CD14-positive monocyte (primary cell): Measurements from ENCODE around the gene IL27RA. TPM values are rescaled to one million over a fixed set of nuclear protein-coding genes. Genes with fewer than 3 reads are reported as not detected.

Source experiments
- DNase-seq, 3 donors: peaks; one replicate each; pipeline ENCODE4 v3.0.0-alpha.2; 2011 to 2022
- H2AFZ ChIP-seq: 2 replicates; pipeline ENCODE4 v1.6.0; 2012; ENCODE audit warnings: mild to moderate bottlenecking, low read depth, low read length, inconsistent platforms; ENCODE audit not compliant: insufficient read depth, poor library complexity, severe bottlenecking
- H3K27ac ChIP-seq, 2 donors: 1 replicate in 1 of 2; 2 replicates in 1 of 2; pipeline ENCODE4 v1.5.1; 2012 to 2013; ENCODE audit warnings: low read length in 2 of 2, control low read depth in 1 of 2, inconsistent platforms in 1 of 2, low read depth in 1 of 2, mild to moderate bottlenecking in 1 of 2
- H3K27me3 ChIP-seq, 2 donors: one replicate each; pipeline versions ENCODE4 v1.6.0 to v1.6.1; 2011 to 2013; ENCODE audit warnings: low read length in 2 of 2; ENCODE audit not compliant: control insufficient read depth in 2 of 2, insufficient read depth in 2 of 2
- H3K36me3 ChIP-seq, 2 donors: replicated peaks in 1 of 2; 1 replicate in 1 of 2; 2 replicates in 1 of 2; pipeline versions ENCODE4 v1.5.1 to v1.6.1; 2012 to 2013; ENCODE audit warnings: low read length in 2 of 2, control low read depth in 1 of 2, inconsistent platforms in 1 of 2, mild to moderate bottlenecking in 1 of 2; ENCODE audit not compliant: insufficient read depth in 2 of 2, control insufficient read depth in 1 of 2
- H3K4me1 ChIP-seq, 2 donors: 1 replicate in 1 of 2; 2 replicates in 1 of 2; pipeline versions ENCODE4 v1.5.1 to v1.6.1; 2012 to 2013; ENCODE audit warnings: low read length in 2 of 2, control low read depth in 1 of 2, inconsistent platforms in 1 of 2, mild to moderate bottlenecking in 1 of 2, moderate library complexity in 1 of 2; ENCODE audit not compliant: insufficient read depth in 2 of 2, control insufficient read depth in 1 of 2
- H3K4me2 ChIP-seq: replicated peaks from 2 replicates; pipeline ENCODE3; 2012; ENCODE audit warnings: low read length, moderate library complexity, mild to moderate bottlenecking; ENCODE audit not compliant: poor library complexity, severe bottlenecking; ENCODE audit errors: extremely low read depth
- H3K4me3 ChIP-seq, 3 experiments: fragments of 200-600 bp in 1 of 3; sonication (generic) in 1 of 3; replicated peaks in 1 of 3; 1 replicate in 2 of 3; 2 replicates in 1 of 3; pipeline ENCODE4 v1.5.1; 2011 to 2013; ENCODE audit warnings: low read length in 3 of 3, mild to moderate bottlenecking in 3 of 3, control low read depth in 2 of 3, low read depth in 2 of 3, inconsistent platforms in 1 of 3, moderate library complexity in 1 of 3
- H3K79me2 ChIP-seq: 2 replicates; pipeline ENCODE4 v1.6.0; 2012; ENCODE audit warnings: mild to moderate bottlenecking, control low read depth, inconsistent platforms, low read length, moderate library complexity; ENCODE audit not compliant: insufficient read depth
- H3K9ac ChIP-seq: 2 replicates; pipeline ENCODE4 v1.6.0; 2017; ENCODE audit warnings: low read length, mild to moderate bottlenecking; ENCODE audit not compliant: insufficient read depth, poor library complexity, severe bottlenecking
- H3K9me3 ChIP-seq, 2 donors: replicated peaks in 1 of 2; 1 replicate in 1 of 2; 2 replicates in 1 of 2; pipeline versions ENCODE4 v1.5.1 to v1.6.1; 2012 to 2013; ENCODE audit warnings: low read length in 2 of 2, control low read depth in 1 of 2; ENCODE audit not compliant: control insufficient read depth in 1 of 2, insufficient read depth in 1 of 2
- H4K20me1 ChIP-seq: 2 replicates; pipeline ENCODE4 v1.6.0; 2012; ENCODE audit warnings: mild to moderate bottlenecking, low read length, control low read depth, moderate library complexity; ENCODE audit not compliant: insufficient read depth
- H3K27ac Mint-ChIP-seq, 7 donors: one replicate each; pipeline ENCODE4 v1.8.0; 2020; ENCODE audit warnings: mild to moderate bottlenecking in 7 of 7, mixed read lengths in 7 of 7, moderate library complexity in 6 of 7, inconsistent platforms in 2 of 7
- H3K27me3 Mint-ChIP-seq, 3 donors: one replicate each; pipeline ENCODE4 v1.8.0; 2021 to 2022; ENCODE audit warnings: low read depth in 3 of 3, mild to moderate bottlenecking in 3 of 3, mixed read lengths in 3 of 3, moderate library complexity in 3 of 3, inconsistent platforms in 1 of 3
- H3K36me3 Mint-ChIP-seq, 2 donors: one replicate each; pipeline ENCODE4 v1.8.0; 2020; ENCODE audit warnings: mixed read lengths in 2 of 2, inconsistent platforms in 1 of 2, mild to moderate bottlenecking in 1 of 2
- H3K4me1 Mint-ChIP-seq: one replicate; pipeline ENCODE4 v1.8.0; 2020; ENCODE audit warnings: mild to moderate bottlenecking, mixed read lengths
- H3K4me3 Mint-ChIP-seq, 2 donors: one replicate each; pipeline ENCODE4 v1.8.0; 2020; ENCODE audit warnings: mild to moderate bottlenecking in 2 of 2, mixed read lengths in 2 of 2, moderate library complexity in 1 of 2
- H3K9me3 Mint-ChIP-seq, 7 donors: one replicate each; pipeline ENCODE4 v1.8.0; 2020 to 2022; ENCODE audit warnings: mixed read lengths in 7 of 7, mild to moderate bottlenecking in 6 of 7, moderate library complexity in 6 of 7, inconsistent platforms in 2 of 7
- WGBS: methylation state at CpG from one replicate; pipeline ENCODE4 v1.1.5; 2013; ENCODE audit warnings: missing lambda C conversion rate; ENCODE audit not compliant: insufficient coverage; 5-methylcytosine and 5-hydroxymethylcytosine counted together
- intact Hi-C, 2 donors: fragments of 100-400 bp; cut with micrococcal nuclease; formaldehyde crosslinking; loops; one replicate each; pipeline versions ENCODE4 v1.15.0 to v1.15.1; 2023
- polyA plus RNA-seq, 3 donors: library from polyadenylated mRNA; depleted of rRNA in 1 of 3; unstranded in 2 of 3; stranded (reverse) in 1 of 3; fragments of 300-500 nt in 2 of 3; fragments of >200 nt in 1 of 3; fragmentation: Illumina TruSeq in 2 of 3; gene quantifications; 1 replicate in 2 of 3; 2 replicates in 1 of 3; pipeline ENCODE4 v1.2.3, GENCODE V29; 2012 to 2021
- TF ChIP-seq, protein P1 (sequence below): fragments of 200-600 bp; IDR thresholded peaks from one replicate; pipeline ENCODE4 v1.8.0; 2022; ENCODE audit warnings: antibody characterized with exemption, mild to moderate bottlenecking

The IL27RA gene
- polyA plus RNA-seq, 3 donors, result 40.4 to 61.5 (median 54.9) TPM

DNA sequence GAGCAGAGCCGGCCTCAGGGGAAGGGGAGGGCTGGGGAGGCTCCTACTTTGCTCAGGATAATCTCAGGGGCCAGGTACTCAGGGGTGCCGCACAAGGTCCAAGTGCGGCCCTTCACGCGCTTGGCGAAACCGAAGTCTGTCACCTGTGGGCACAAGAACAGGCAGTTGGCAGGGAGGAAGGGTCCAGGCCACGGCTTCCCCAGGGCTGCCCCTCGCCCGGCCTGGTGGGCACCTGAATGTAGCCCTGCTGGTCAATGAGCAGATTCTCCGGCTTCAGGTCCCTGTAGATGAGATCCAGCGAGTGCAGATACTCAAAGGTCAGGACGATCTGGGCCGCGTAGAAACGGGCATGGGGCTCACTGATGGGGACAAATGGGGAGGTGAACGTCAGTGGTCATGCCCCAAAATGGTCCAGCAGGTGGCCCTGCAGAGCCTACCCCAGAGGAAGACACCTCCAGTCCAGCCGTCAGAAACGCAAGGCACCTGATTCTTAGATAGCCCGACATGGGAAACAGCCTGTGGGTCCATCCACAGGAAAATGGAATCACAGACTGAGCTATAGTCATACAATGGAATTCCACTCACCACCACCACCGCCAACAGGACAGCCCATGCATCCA, 66.1 kb downstream of the IL27RA start:
- Histone ChIP-seq H3K27ac (no peak overlapping the region), H4K20me1 (peaks cover 77% of the 10 kb centered on the region), H3K27me3 (no peaks in the 10 kb centered on the region), H3K9ac (no peak overlapping the region), H3K4me3 (no peak overlapping the region), H3K79me2 (peaks cover 2% of the 10 kb centered on the region), H3K4me1 (no peaks in the 10 kb centered on the region), H3K36me3 (peaks cover 55 to 69% of the 10 kb centered on the region in 2 donors), H2AFZ (no peak overlapping the region), H3K9me3 (peaks cover 6 to 8% of the 10 kb centered on the region in 2 donors), H3K4me2 (no peak overlapping the region)
- TF ChIP-seq, protein P1, sequence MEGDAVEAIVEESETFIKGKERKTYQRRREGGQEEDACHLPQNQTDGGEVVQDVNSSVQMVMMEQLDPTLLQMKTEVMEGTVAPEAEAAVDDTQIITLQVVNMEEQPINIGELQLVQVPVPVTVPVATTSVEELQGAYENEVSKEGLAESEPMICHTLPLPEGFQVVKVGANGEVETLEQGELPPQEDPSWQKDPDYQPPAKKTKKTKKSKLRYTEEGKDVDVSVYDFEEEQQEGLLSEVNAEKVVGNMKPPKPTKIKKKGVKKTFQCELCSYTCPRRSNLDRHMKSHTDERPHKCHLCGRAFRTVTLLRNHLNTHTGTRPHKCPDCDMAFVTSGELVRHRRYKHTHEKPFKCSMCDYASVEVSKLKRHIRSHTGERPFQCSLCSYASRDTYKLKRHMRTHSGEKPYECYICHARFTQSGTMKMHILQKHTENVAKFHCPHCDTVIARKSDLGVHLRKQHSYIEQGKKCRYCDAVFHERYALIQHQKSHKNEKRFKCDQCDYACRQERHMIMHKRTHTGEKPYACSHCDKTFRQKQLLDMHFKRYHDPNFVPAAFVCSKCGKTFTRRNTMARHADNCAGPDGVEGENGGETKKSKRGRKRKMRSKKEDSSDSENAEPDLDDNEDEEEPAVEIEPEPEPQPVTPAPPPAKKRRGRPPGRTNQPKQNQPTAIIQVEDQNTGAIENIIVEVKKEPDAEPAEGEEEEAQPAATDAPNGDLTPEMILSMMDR, result peak; percentile 29
- Mint-ChIP-seq H3K9me3 (peaks cover 0 to 11% (median 7%) of the 10 kb centered on the region in 7 donors), H3K27me3 (no peaks in the 10 kb centered on the region), H3K36me3 (peaks cover 60 to 75% of the 10 kb centered on the region in 2 donors), H3K4me3 (no peak overlapping the region), H3K4me1 (no peaks in the 10 kb centered on the region), H3K27ac (peak overlapping the region in 1 of 7 donors; percentile 71)
- intact Hi-C loops, result no loop called here
- WGBS, result 94% methylated on average over 21 of the region's 21 CpGs
- no peak for DNase-seq

DNA sequence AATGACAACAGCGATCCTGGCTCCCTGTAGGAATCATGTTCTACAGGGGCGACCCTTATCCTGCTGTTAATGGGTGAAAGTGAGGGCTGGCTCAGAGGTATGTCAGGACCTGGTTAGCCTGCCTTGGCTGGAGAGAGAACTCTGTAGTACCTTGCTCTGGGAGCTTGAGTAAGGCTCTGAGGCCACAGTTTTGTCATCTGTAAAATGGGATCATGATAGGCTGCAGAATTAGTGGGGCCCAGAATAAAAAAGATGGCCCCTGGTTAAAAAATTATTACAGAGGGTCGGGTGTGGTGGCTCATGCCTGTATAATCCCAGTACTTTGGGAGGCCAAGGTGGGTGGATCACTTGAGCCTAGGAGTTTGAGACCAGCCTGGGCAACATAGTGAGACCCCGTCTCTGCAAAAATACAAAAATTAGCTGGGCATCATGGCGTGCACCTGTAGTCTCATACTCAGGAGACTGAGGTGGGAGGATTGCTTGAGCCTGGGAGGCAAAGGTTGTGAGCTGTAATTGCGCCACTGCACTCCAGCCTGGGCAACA, 69.5 kb downstream of the IL27RA start:
- TF ChIP-seq, protein P1, result no peak
- 100% methylated on average over 2 of the region's 6 CpGs for WGBS
- peaks cover 67 to 95% of the 10 kb centered on the region in 2 donors for H3K36me3 Mint-ChIP-seq

More for the DNA sequence above, 69.5 kb downstream of the IL27RA start:
- H3K79me2 ChIP-seq, result no peaks in the 10 kb centered on the region
- peaks cover 81 to 97% of the 10 kb centered on the region in 2 donors for H3K36me3 ChIP-seq
- peaks cover 88% of the 10 kb centered on the region for H4K20me1 ChIP-seq
- no peak overlapping the region for H2AFZ ChIP-seq
- Mint-ChIP-seq H3K4me3 (no peak overlapping the region), H3K9me3 (peaks cover 0 to 2% (median 0%) of the 10 kb centered on the region in 7 donors), H3K27me3 (peaks cover 0 to 2% (median 0%) of the 10 kb centered on the region in 3 donors), H3K4me1 (no peaks in the 10 kb centered on the region), H3K27ac (peak overlapping the region in 3 of 7 donors; percentile 30 to 73 (median 37))
- H3K9ac ChIP-seq, result no peak overlapping the region
- no peaks in the 10 kb centered on the region for H3K27me3 ChIP-seq
- H3K4me3 ChIP-seq, result no peak overlapping the region
- no peak for DNase-seq
- no peaks in the 10 kb centered on the region for H3K4me1 ChIP-seq
- H3K9me3 ChIP-seq, result no peaks in the 10 kb centered on the region
- no peak overlapping the region for H3K4me2 ChIP-seq
- intact Hi-C loops, result no loop called here
- no peak overlapping the region for H3K27ac ChIP-seq
